Lower leg skin (tissue), 3 donors: ENCODE results near the gene RNF149.

Source experiments
- CTCF ChIP-seq, 3 donors: fragments of 450-650 bp; IDR thresholded peaks; one replicate each; pipeline ENCODE4 v1.5.1; 2016; ENCODE audit warnings: antibody characterized with exemption in 3 of 3, mild to moderate bottlenecking in 3 of 3, moderate library complexity in 2 of 3
- POLR2A ChIP-seq, 2 donors: fragments of 450-650 bp; IDR thresholded peaks; one replicate each; pipeline ENCODE4 v1.6.1; 2016 to 2017; ENCODE audit warnings: antibody characterized with exemption in 2 of 2, mild to moderate bottlenecking in 1 of 2, moderate library complexity in 1 of 2

- TF ChIP-seq CTCF (IDR thresholded peaks at IDR 0.05), result no peak
- TF ChIP-seq POLR2A (IDR thresholded peaks at IDR 0.05), result no peak
Observed at GRCh38 chr2:101310834-101311695, 2.6 kb upstream of the RNF149 start.
